DMS 273 (cell line): ENCODE data around the gene THAP7.

Experiments
- DNase-seq: peaks from one replicate; lab custom pipeline; 2025; ENCODE audit not compliant: unreplicated experiment; lab: John Stamatoyannopoulos, UW

THAP7 gene

GRCh38 chr22:21031545-21032036, 29.7 kb upstream of the THAP7 start:
- no peak for DNase-seq

GRCh38 chr22:21030621-21031544, 29.0 kb upstream of the THAP7 start:
- no peak for DNase-seq

GRCh38 chr22:21030032-21030431, 28.1 kb upstream of the THAP7 start:
- DNase-seq, result no peak

- DNase-seq, result no peak
These were observed 27.6 kb upstream of the THAP7 start for GRCh38 chr22:21029486-21030025.

- peak; percentile 74 for DNase-seq
These were observed 26.6 kb upstream of the THAP7 start for GRCh38 chr22:21028277-21029251.

- peak; percentile 84 for DNase-seq
These were observed 25.1 kb upstream of the THAP7 start for GRCh38 chr22:21026783-21027692.

- DNase-seq, result no peak
These were observed 24.1 kb upstream of the THAP7 start for GRCh38 chr22:21025763-21026755.

- no peak for DNase-seq
These were observed 23.3 kb upstream of the THAP7 start for GRCh38 chr22:21025266-21025665.

- no peak for DNase-seq
These were observed 21.2 kb upstream of the THAP7 start for GRCh38 chr22:21022955-21023614.

- no peak for DNase-seq
These were observed 20.6 kb upstream of the THAP7 start for GRCh38 chr22:21022507-21022906.

- DNase-seq, result peak; percentile 57
These were observed 19.0 kb upstream of the THAP7 start for GRCh38 chr22:21020802-21021429.

- no peak for DNase-seq
These were observed 16.4 kb upstream of the THAP7 start for GRCh38 chr22:21018314-21018713.

GRCh38 chr22:21016644-21017420, 14.9 kb upstream of the THAP7 start:
- DNase-seq, result no peak

GRCh38 chr22:21015466-21016006, 13.6 kb upstream of the THAP7 start:
- DNase-seq, result no peak

GRCh38 chr22:21014726-21015465, 13.0 kb upstream of the THAP7 start, which contains the start of gene P2RX6:
TSS of gene P2RX6 (plus strand) at chr22:21015165. CDS start at chr22:21015175, 10 bp downstream.
- peak; percentile 81 for DNase-seq

- peak; percentile 98 for DNase-seq
These were observed 12.3 kb upstream of the THAP7 start for GRCh38 chr22:21014202-21014725.
